Measurements from ENCODE around the gene MYZAP. TPM values are rescaled to one million over a fixed set of nuclear protein-coding genes. Genes with fewer than 3 reads are reported as not detected.

The MYZAP gene
- total and polyA plus RNA-seq, 2 of the 4 experiments (the other 2 are of a cell fraction), result not detected

- 100% methylated on average over 1 of the region's 4 CpGs; no CpG with 5 or more reads in 1 of the 2 experiments for WGBS, 2 experiments (ENCODE audit: extremely low coverage in 2 of 2, insufficient read length in 1 of 2)
- no peak overlapping the region for H3K4me2 ChIP-seq (ENCODE audit: low read depth, low read length)
- no peaks in the 10 kb centered on the region for H3K9me3 ChIP-seq (ENCODE audit: control insufficient read depth, insufficient read depth, low read length)
- H3K9ac ChIP-seq (ENCODE audit: low read depth, low read length), result no peak overlapping the region
- no peak overlapping the region for H2AK9ac ChIP-seq (replicated peaks; ENCODE audit: low read depth, low read length, poor library complexity)
- H2AFZ ChIP-seq (replicated peaks; ENCODE audit: low read length, poor library complexity), result no peak overlapping the region
- intact Hi-C loops (cut with micrococcal nuclease) (no loop called here), dilution Hi-C loops (cut with HindIII; ENCODE audit: low sequenced_read_pairs, unreplicated experiment) (no loop called here), in situ Hi-C loops (cut with MboI; ENCODE audit: low sequenced_read_pairs) (no loop called here)
- H3K4me3 ChIP-seq (ENCODE audit: insufficient read depth, low read depth, low read length), result no peak overlapping the region
- H2BK20ac ChIP-seq (ENCODE audit: low read depth, low read length), result no peak overlapping the region
- no peak overlapping the region for H3K4ac ChIP-seq (ENCODE audit: low read depth, low read length)
- no peaks in the 10 kb centered on the region for H3K27me3 ChIP-seq (ENCODE audit: control insufficient read depth, insufficient read depth, low read length)
- no peak overlapping the region for H4K8ac ChIP-seq (ENCODE audit: low read depth in 2 of 2, low read length in 2 of 2)
- ChIA-PET CTCF (no interaction called here), POLR2A (ENCODE audit: unreplicated experiment) (no interaction called here)
- H4K91ac ChIP-seq (ENCODE audit: insufficient read depth, low read depth, low read length), result no peak overlapping the region
- no peak overlapping the region for H3K23ac ChIP-seq (ENCODE audit: low read depth, low read length)
- no peak overlapping the region for H2BK5ac ChIP-seq (ENCODE audit: low read depth, low read length, poor library complexity, severe bottlenecking)
- no peaks in the 10 kb centered on the region for H4K20me1 ChIP-seq (ENCODE audit: insufficient read depth, low read length)
- no peak overlapping the region for H3K18ac ChIP-seq (ENCODE audit: low read depth, low read length)
- H2AK5ac ChIP-seq (ENCODE audit: low read depth, low read length), result no peak overlapping the region
- TF ChIP-seq RAD21 (IDR thresholded peaks at IDR 0.05; ENCODE audit: low read length) (no peak), SMC3 (IDR thresholded peaks at IDR 0.05; ENCODE audit: low read depth, low read length) (no peak), MXI1 (IDR thresholded peaks at IDR 0.05; ENCODE audit: borderline replicate concordance, low read depth, low read length) (no peak), RFX5 (IDR thresholded peaks at IDR 0.05; ENCODE audit: low read depth, low read length) (no peak), CTCF (conservative IDR thresholded peaks at IDR 0.05; ENCODE audit: low read depth, low read length) (no peak), CHD1 (IDR thresholded peaks at IDR 0.05; ENCODE audit: low read depth, low read length) (no peak), MAZ (IDR thresholded peaks at IDR 0.05; ENCODE audit: borderline replicate concordance, low read depth, low read length) (no peak), RCOR1 (IDR thresholded peaks at IDR 0.05; ENCODE audit: insufficient replicate concordance, low read length) (no peak), FOS (IDR thresholded peaks at IDR 0.05; ENCODE audit: low read depth, low read length) (no peak), MAFK (IDR thresholded peaks at IDR 0.05; ENCODE audit: low read depth, low read length) (no peak), BHLHE40 (IDR thresholded peaks at IDR 0.05; ENCODE audit: low read depth, low read length) (no peak), USF2 (IDR thresholded peaks at IDR 0.05; ENCODE audit: low read depth, low read length) (no peak), ELK1 (IDR thresholded peaks at IDR 0.05; ENCODE audit: borderline replicate concordance, low read depth, low read length) (no peak), POLR2A (IDR thresholded peaks at IDR 0.05; ENCODE audit: low read depth, low read length) (no peak), NFE2L2 (IDR thresholded peaks at IDR 0.05; ENCODE audit: low read depth, low read length) (no peak), CEBPB (IDR thresholded peaks at IDR 0.05; ENCODE audit: low read depth, low read length) (no peak)
- no peak overlapping the region for H2BK15ac ChIP-seq (ENCODE audit: low read depth, low read length)
- no peak overlapping the region for H2BK120ac ChIP-seq (ENCODE audit: low read depth, low read length)
- BruUV-seq (replicated peaks), result no TSS peak
- no peak overlapping the region for H3K27ac ChIP-seq (ENCODE audit: insufficient read depth, low read length)
- no peaks in the 10 kb centered on the region for H3K79me1 ChIP-seq (ENCODE audit: low read depth in 1 of 2, low read length in 2 of 2)
- H4K5ac ChIP-seq (ENCODE audit: low read depth, low read length), result no peak overlapping the region
- H3K56ac ChIP-seq (ENCODE audit: extremely low read depth, insufficient read depth, low read length), result no peak overlapping the region
- H3K9me1 ChIP-seq (ENCODE audit: insufficient read depth, low read length), result no peaks in the 10 kb centered on the region
- DNase-seq (no peak), ATAC-seq (ENCODE audit: low read depth) (no peak)
- H3K4me1 ChIP-seq (ENCODE audit: control insufficient read depth, insufficient read depth, low read length), result no peaks in the 10 kb centered on the region
- no peak overlapping the region for H3K14ac ChIP-seq (replicated peaks; ENCODE audit: low read depth, low read length)
- no peaks in the 10 kb centered on the region for H3K36me3 ChIP-seq (ENCODE audit: control insufficient read depth, insufficient read depth, low read length)
Observed at GRCh38 chr15:57686657-57687056, 95.0 kb downstream of the MYZAP start.
